Measurements from ENCODE around the gene XYLT1. TPM values are rescaled to one million over a fixed set of nuclear protein-coding genes. Genes with fewer than 3 reads are reported as not detected.

XYLT1 gene
- total RNA-seq: 9.4 TPM

- Histone ChIP-seq H3K4me3 (ENCODE audit: low read length in 3 of 3) (peak within 1 kb of the TSS; percentile 66 to 73 (median 68)), H3K9ac (ENCODE audit: low read depth in 1 of 3, low read length in 3 of 3) (peak within 1 kb of the TSS; percentile 40 to 65 (median 48)), H3K4me1 (ENCODE audit: control insufficient read depth in 3 of 3, insufficient read depth in 3 of 3, low read length in 3 of 3) (peaks cover 23 to 28% (median 23%) of the 10 kb centered on the region in 3 donors), H3K36me3 (ENCODE audit: control insufficient read depth in 3 of 3, insufficient read depth in 3 of 3, low read length in 3 of 3) (no peaks in the 10 kb centered on the region), H3K27ac (ENCODE audit: low read depth, low read length) (peak within 1 kb of the TSS; percentile 77), H3K9me3 (ENCODE audit: control insufficient read depth in 3 of 3, low read length in 3 of 3) (no peaks in the 10 kb centered on the region), H3K27me3 (ENCODE audit: control insufficient read depth in 3 of 3, insufficient read depth in 3 of 3, low read length in 3 of 3) (peaks cover 20 to 43% (median 23%) of the 10 kb centered on the region in 3 donors)
Observed at GRCh38 chr16:17470908-17471718, at the start of gene XYLT1. XYLT1 (minus strand) TSS chr16:17470960; CDS start chr16:17470796, 164 bp downstream.

GRCh38 chr16:17520111-17520510, 49.4 kb upstream of the XYLT1 start:
- H3K27me3 ChIP-seq (ENCODE audit: control insufficient read depth in 3 of 3, insufficient read depth in 3 of 3, low read length in 3 of 3): peaks cover 4 to 13% (median 6%) of the 10 kb centered on the region in 3 donors

GRCh38 chr16:17519101-17519955, 48.6 kb upstream of the XYLT1 start:
- no peaks in the 10 kb centered on the region for H3K4me1 ChIP-seq (ENCODE audit: control insufficient read depth in 3 of 3, insufficient read depth in 3 of 3, low read length in 3 of 3)
- no peaks in the 10 kb centered on the region for H3K9me3 ChIP-seq (ENCODE audit: control insufficient read depth in 3 of 3, low read length in 3 of 3)
- peaks cover 4 to 13% (median 6%) of the 10 kb centered on the region in 3 donors for H3K27me3 ChIP-seq (ENCODE audit: control insufficient read depth in 3 of 3, insufficient read depth in 3 of 3, low read length in 3 of 3)
- no peak overlapping the region for H3K4me3 ChIP-seq (ENCODE audit: low read length in 3 of 3)
- H3K9ac ChIP-seq (ENCODE audit: low read depth in 1 of 3, low read length in 3 of 3): no peak overlapping the region
- H3K36me3 ChIP-seq (ENCODE audit: control insufficient read depth in 3 of 3, insufficient read depth in 3 of 3, low read length in 3 of 3): no peaks in the 10 kb centered on the region
- no peak overlapping the region for H3K27ac ChIP-seq (ENCODE audit: low read depth, low read length)

More at GRCh38 chr16:17520111-17520510, 49.4 kb upstream of the XYLT1 start:
- H3K4me3 ChIP-seq (ENCODE audit: low read length in 3 of 3): no peak overlapping the region
- H3K27ac ChIP-seq (ENCODE audit: low read depth, low read length): no peak overlapping the region
- H3K36me3 ChIP-seq (ENCODE audit: control insufficient read depth in 3 of 3, insufficient read depth in 3 of 3, low read length in 3 of 3): no peaks in the 10 kb centered on the region
- no peaks in the 10 kb centered on the region for H3K9me3 ChIP-seq (ENCODE audit: control insufficient read depth in 3 of 3, low read length in 3 of 3)
- no peaks in the 10 kb centered on the region for H3K4me1 ChIP-seq (ENCODE audit: control insufficient read depth in 3 of 3, insufficient read depth in 3 of 3, low read length in 3 of 3)
- no peak overlapping the region for H3K9ac ChIP-seq (ENCODE audit: low read depth in 1 of 3, low read length in 3 of 3)

GRCh38 chr16:17518441-17518840, 47.7 kb upstream of the XYLT1 start:
- Histone ChIP-seq H3K27me3 (ENCODE audit: control insufficient read depth in 3 of 3, insufficient read depth in 3 of 3, low read length in 3 of 3) (peaks cover 4 to 13% (median 6%) of the 10 kb centered on the region in 3 donors), H3K4me3 (ENCODE audit: low read length in 3 of 3) (no peak overlapping the region), H3K36me3 (ENCODE audit: control insufficient read depth in 3 of 3, insufficient read depth in 3 of 3, low read length in 3 of 3) (no peaks in the 10 kb centered on the region), H3K4me1 (ENCODE audit: control insufficient read depth in 3 of 3, insufficient read depth in 3 of 3, low read length in 3 of 3) (no peaks in the 10 kb centered on the region), H3K9me3 (ENCODE audit: control insufficient read depth in 3 of 3, low read length in 3 of 3) (no peaks in the 10 kb centered on the region), H3K9ac (ENCODE audit: low read depth in 1 of 3, low read length in 3 of 3) (no peak overlapping the region), H3K27ac (ENCODE audit: low read depth, low read length) (no peak overlapping the region)

GRCh38 chr16:17515421-17516210, 44.9 kb upstream of the XYLT1 start:
- peaks cover 4 to 13% (median 8%) of the 10 kb centered on the region in 3 donors for H3K27me3 ChIP-seq (ENCODE audit: control insufficient read depth in 3 of 3, insufficient read depth in 3 of 3, low read length in 3 of 3)
- H3K27ac ChIP-seq (ENCODE audit: low read depth, low read length): no peak overlapping the region
- no peak overlapping the region for H3K4me3 ChIP-seq (ENCODE audit: low read length in 3 of 3)
- H3K9me3 ChIP-seq (ENCODE audit: control insufficient read depth in 3 of 3, low read length in 3 of 3): no peaks in the 10 kb centered on the region
- H3K4me1 ChIP-seq (ENCODE audit: control insufficient read depth in 3 of 3, insufficient read depth in 3 of 3, low read length in 3 of 3): peaks cover 0 to 7% (median 6%) of the 10 kb centered on the region in 3 donors
- H3K36me3 ChIP-seq (ENCODE audit: control insufficient read depth in 3 of 3, insufficient read depth in 3 of 3, low read length in 3 of 3): no peaks in the 10 kb centered on the region
- no peak overlapping the region for H3K9ac ChIP-seq (ENCODE audit: low read depth in 1 of 3, low read length in 3 of 3)

GRCh38 chr16:17512636-17513220, 42.0 kb upstream of the XYLT1 start:
- peaks cover 0 to 7% (median 6%) of the 10 kb centered on the region in 3 donors for H3K4me1 ChIP-seq (ENCODE audit: control insufficient read depth in 3 of 3, insufficient read depth in 3 of 3, low read length in 3 of 3)
- H3K27ac ChIP-seq (ENCODE audit: low read depth, low read length): no peak overlapping the region
- peaks cover 4 to 6% (median 5%) of the 10 kb centered on the region in 3 donors for H3K27me3 ChIP-seq (ENCODE audit: control insufficient read depth in 3 of 3, insufficient read depth in 3 of 3, low read length in 3 of 3)
- no peak overlapping the region for H3K4me3 ChIP-seq (ENCODE audit: low read length in 3 of 3)
- H3K36me3 ChIP-seq (ENCODE audit: control insufficient read depth in 3 of 3, insufficient read depth in 3 of 3, low read length in 3 of 3): no peaks in the 10 kb centered on the region
- no peaks in the 10 kb centered on the region for H3K9me3 ChIP-seq (ENCODE audit: control insufficient read depth in 3 of 3, low read length in 3 of 3)
- no peak overlapping the region for H3K9ac ChIP-seq (ENCODE audit: low read depth in 1 of 3, low read length in 3 of 3)

- H3K27ac ChIP-seq (ENCODE audit: low read depth, low read length): no peak overlapping the region
- H3K4me1 ChIP-seq (ENCODE audit: control insufficient read depth in 3 of 3, insufficient read depth in 3 of 3, low read length in 3 of 3): peaks cover 0 to 7% (median 6%) of the 10 kb centered on the region in 3 donors
- no peaks in the 10 kb centered on the region for H3K9me3 ChIP-seq (ENCODE audit: control insufficient read depth in 3 of 3, low read length in 3 of 3)
- peaks cover under 1 to 6% (median 4%) of the 10 kb centered on the region in 3 donors for H3K27me3 ChIP-seq (ENCODE audit: control insufficient read depth in 3 of 3, insufficient read depth in 3 of 3, low read length in 3 of 3)
- H3K9ac ChIP-seq (ENCODE audit: low read depth in 1 of 3, low read length in 3 of 3): no peak overlapping the region
- H3K36me3 ChIP-seq (ENCODE audit: control insufficient read depth in 3 of 3, insufficient read depth in 3 of 3, low read length in 3 of 3): no peaks in the 10 kb centered on the region
- no peak overlapping the region for H3K4me3 ChIP-seq (ENCODE audit: low read length in 3 of 3)
Observed at GRCh38 chr16:17511340-17511739, 40.6 kb upstream of the XYLT1 start.

- Histone ChIP-seq H3K4me1 (ENCODE audit: control insufficient read depth in 3 of 3, insufficient read depth in 3 of 3, low read length in 3 of 3) (peaks cover 0 to 7% (median 6%) of the 10 kb centered on the region in 3 donors), H3K9ac (ENCODE audit: low read depth in 1 of 3, low read length in 3 of 3) (no peak overlapping the region), H3K27me3 (ENCODE audit: control insufficient read depth in 3 of 3, insufficient read depth in 3 of 3, low read length in 3 of 3) (peaks cover 0 to 2% (median 2%) of the 10 kb centered on the region in 3 donors), H3K27ac (ENCODE audit: low read depth, low read length) (no peak overlapping the region), H3K4me3 (ENCODE audit: low read length in 3 of 3) (no peak overlapping the region), H3K9me3 (ENCODE audit: control insufficient read depth in 3 of 3, low read length in 3 of 3) (no peaks in the 10 kb centered on the region), H3K36me3 (ENCODE audit: control insufficient read depth in 3 of 3, insufficient read depth in 3 of 3, low read length in 3 of 3) (no peaks in the 10 kb centered on the region)
Observed at GRCh38 chr16:17510567-17510966, 39.8 kb upstream of the XYLT1 start.

GRCh38 chr16:17509194-17509593, 38.4 kb upstream of the XYLT1 start:
- peaks cover 0 to 2% (median 0%) of the 10 kb centered on the region in 3 donors for H3K27me3 ChIP-seq (ENCODE audit: control insufficient read depth in 3 of 3, insufficient read depth in 3 of 3, low read length in 3 of 3)
- H3K9ac ChIP-seq (ENCODE audit: low read depth in 1 of 3, low read length in 3 of 3): no peak overlapping the region
- H3K9me3 ChIP-seq (ENCODE audit: control insufficient read depth in 3 of 3, low read length in 3 of 3): no peaks in the 10 kb centered on the region
- H3K36me3 ChIP-seq (ENCODE audit: control insufficient read depth in 3 of 3, insufficient read depth in 3 of 3, low read length in 3 of 3): no peaks in the 10 kb centered on the region
- H3K4me1 ChIP-seq (ENCODE audit: control insufficient read depth in 3 of 3, insufficient read depth in 3 of 3, low read length in 3 of 3): peaks cover 0 to 7% (median 6%) of the 10 kb centered on the region in 3 donors
- H3K27ac ChIP-seq (ENCODE audit: low read depth, low read length): no peak overlapping the region
- H3K4me3 ChIP-seq (ENCODE audit: low read length in 3 of 3): no peak overlapping the region
